HepG2 (cell line): ENCODE data around the gene PDE9A. TPM values are rescaled to one million over a fixed set of nuclear protein-coding genes. Genes with fewer than 3 reads are reported as not detected.
A peak's percentile ranks its signal among the peaks of the same experiment; 100 is the strongest.

Source experiments
- BRD4 ChIP-seq: sonication (generic); formaldehyde crosslinking; IDR thresholded peaks from 2 replicates; pipeline ENCODE4 v1.4.0; 2020; ENCODE audit warnings: missing genetic modification reagents
- CERS6 ChIP-seq: sonication (generic); formaldehyde crosslinking; IDR thresholded peaks from 2 replicates; pipeline ENCODE4 v1.5.0; 2020; ENCODE audit warnings: missing genetic modification reagents
- CREM ChIP-seq, 2 experiments: sonication (generic) in 1 of 2; formaldehyde crosslinking in 1 of 2; IDR thresholded peaks; 2 replicates each; pipeline versions ENCODE4 v1.4.0 to v1.6.1; 2016 to 2020; ENCODE audit warnings: antibody characterized with exemption in 1 of 2, mild to moderate bottlenecking in 1 of 2, missing genetic modification reagents in 1 of 2
- FOXO1 ChIP-seq: sonication (generic); formaldehyde crosslinking; IDR thresholded peaks from 2 replicates; pipeline ENCODE4 v1.4.0; 2020; ENCODE audit warnings: missing genetic modification reagents
- GLMP ChIP-seq: sonication (generic); formaldehyde crosslinking; IDR thresholded peaks from 2 replicates; pipeline ENCODE4 v1.9.0; 2021; ENCODE audit warnings: missing genetic modification reagents, mild to moderate bottlenecking, borderline replicate concordance
- GPN1 ChIP-seq: sonication (generic); formaldehyde crosslinking; IDR thresholded peaks from 2 replicates; pipeline ENCODE4 v1.5.1; 2020; ENCODE audit warnings: missing genetic modification reagents, borderline replicate concordance
- HNF1A ChIP-seq, 2 experiments: sonication (generic) in 1 of 2; formaldehyde crosslinking in 1 of 2; IDR thresholded peaks; 2 replicates each; pipeline versions ENCODE4 v1.4.0 to v1.6.1; 2016 to 2020; ENCODE audit warnings: borderline replicate concordance in 1 of 2, low read depth in 1 of 2, mild to moderate bottlenecking in 1 of 2, missing genetic modification reagents in 1 of 2
- IKZF4 ChIP-seq: sonication (generic); formaldehyde crosslinking; IDR thresholded peaks from 2 replicates; pipeline ENCODE4 v1.5.1; 2020; ENCODE audit warnings: borderline replicate concordance, mild to moderate bottlenecking, low read depth, missing genetic modification reagents; ENCODE audit errors: not compliant biosample characterization
- KLF11 ChIP-seq: IDR thresholded peaks from 2 replicates; pipeline ENCODE4 v1.6.1; 2016; ENCODE audit warnings: missing compliant biosample characterization
- MAZ ChIP-seq, 2 experiments: sonication (generic) in 1 of 2; formaldehyde crosslinking in 1 of 2; IDR thresholded peaks; 2 replicates each; pipeline versions ENCODE4 v1.5.0 to v1.6.1; 2012 to 2020; ENCODE audit warnings: low read depth in 2 of 2, mild to moderate bottlenecking in 2 of 2, borderline replicate concordance in 1 of 2, improper control_type of control experiment in 1 of 2, low read length in 1 of 2, missing genetic modification reagents in 1 of 2, moderate library complexity in 1 of 2
- PCBP1 ChIP-seq: fragments of 200-400 bp; formaldehyde crosslinking; IDR thresholded peaks from 2 replicates; pipeline ENCODE4 v1.6.1; 2017; ENCODE audit warnings: mild to moderate bottlenecking, low read depth, low read length, borderline replicate concordance
- PLRG1 ChIP-seq: fragments of 450-650 bp; conservative IDR thresholded peaks from 2 replicates; pipeline ENCODE4 v1.6.1; 2016
- TAF1 ChIP-seq: sonication (generic); formaldehyde crosslinking; IDR thresholded peaks from 2 replicates; pipeline ENCODE4 v1.4.0; 2020; ENCODE audit warnings: missing genetic modification reagents
- TAF15 ChIP-seq: fragments of 200-400 bp; formaldehyde crosslinking; IDR thresholded peaks from one replicate; pipeline ENCODE4 v1.6.1; 2018; ENCODE audit warnings: mild to moderate bottlenecking, low read depth, low read length; ENCODE audit not compliant: poor library complexity, severe bottlenecking
- U2AF1 ChIP-seq: fragments of 200-400 bp; formaldehyde crosslinking; optimal IDR thresholded peaks from 2 replicates; pipeline ENCODE3; 2017; ENCODE audit warnings: mild to moderate bottlenecking, low read depth, low read length
- ZFP82 ChIP-seq: sonication (generic); formaldehyde crosslinking; IDR thresholded peaks from 2 replicates; pipeline ENCODE4 v1.5.1; 2020; ENCODE audit warnings: mild to moderate bottlenecking, missing genetic modification reagents, borderline replicate concordance
- ZNF329 ChIP-seq: sonication (generic); formaldehyde crosslinking; IDR thresholded peaks from 2 replicates; pipeline ENCODE4 v1.9.0; 2021; ENCODE audit warnings: low read depth, mild to moderate bottlenecking, missing genetic modification reagents
- ZNF350 ChIP-seq: sonication (generic); formaldehyde crosslinking; IDR thresholded peaks from 2 replicates; pipeline ENCODE4 v1.4.0; 2020; ENCODE audit warnings: mild to moderate bottlenecking, low read depth, missing genetic modification reagents, borderline replicate concordance
- ZNF510 ChIP-seq: sonication (generic); formaldehyde crosslinking; IDR thresholded peaks from 2 replicates; pipeline ENCODE4 v1.4.0; 2020; ENCODE audit warnings: low read depth, mild to moderate bottlenecking, missing genetic modification reagents
- ZNF562 ChIP-seq: sonication (generic); formaldehyde crosslinking; IDR thresholded peaks from 2 replicates; pipeline ENCODE4 v1.8.0; 2022; ENCODE audit warnings: missing genetic modification reagents, borderline replicate concordance
- ZNF761 ChIP-seq: sonication (generic); formaldehyde crosslinking; conservative IDR thresholded peaks from 2 replicates; pipeline ENCODE4 v1.4.0; 2020; ENCODE audit warnings: mild to moderate bottlenecking, missing genetic modification reagents
- ZSCAN22 ChIP-seq: sonication (generic); formaldehyde crosslinking; IDR thresholded peaks from 2 replicates; pipeline ENCODE4 v1.4.0; 2020; ENCODE audit warnings: mild to moderate bottlenecking, missing genetic modification reagents
- polyA plus RNA-seq, 8 experiments: library from polyadenylated mRNA; depleted of rRNA in 3 of 8; stranded (reverse) in 7 of 8; unstranded in 1 of 8; fragments of >200 nt; fragmentation: Illumina TruSeq in 4 of 8; extraction: Trizol in 4 of 8; gene quantifications; 2 replicates each; pipeline versions ENCODE4 v1.2.1 to v1.2.3, GENCODE V29; 2011 to 2016; ENCODE audit warnings: low read depth in 4 of 8, missing spikeins in 1 of 8, mixed read lengths in 1 of 8; ENCODE audit not compliant: insufficient read depth in 1 of 8
- total RNA-seq, 5 experiments: library from RNA; depleted of rRNA; stranded (reverse); fragments of >200 nt; fragmentation: Illumina TruSeq; extraction: Trizol; gene quantifications; 2 replicates each; pipeline ENCODE4 v1.2.3, GENCODE V29; 2016; ENCODE audit warnings: low read depth in 1 of 5

PDE9A gene
- total and polyA plus RNA-seq, 2 of the 13 experiments (the other 11 are each of a cell fraction or from before 2014, with no cell fraction given): 4.6 to 19.7 TPM

- TF ChIP-seq BRD4 (CRISPR knock-in tag) (0 out of 2 replicates have a peak, but pooled peaks have one; percentile 53), ZNF562 (CRISPR knock-in tag) (no peak), ZNF350 (CRISPR knock-in tag) (no peak), MAZ (IDR thresholded peaks at IDR 0.05; ENCODE audit: borderline replicate concordance, low read depth, low read length) (no peak), MAZ (CRISPR knock-in tag; IDR thresholded peaks at IDR 0.05; ENCODE audit: low read depth) (no peak), FOXO1 (CRISPR knock-in tag) (peak; percentile 91), IKZF4 (no peak), KLF11 (CRISPR knock-in tag) (no peak), TAF1 (CRISPR knock-in tag) (no peak), CERS6 (CRISPR knock-in tag) (no peak), GPN1 (CRISPR knock-in tag) (no peak), GLMP (CRISPR knock-in tag) (no peak), ZSCAN22 (CRISPR knock-in tag) (no peak), ZNF761 (0 out of 2 replicates have a peak, but pooled peaks have one; percentile 40), ZFP82 (no peak), CREM (IDR thresholded peaks at IDR 0.05) (peak; percentile 76), CREM (CRISPR knock-in tag; IDR thresholded peaks at IDR 0.05) (no peak), HNF1A (IDR thresholded peaks at IDR 0.05; ENCODE audit: low read depth) (peak; percentile 62), HNF1A (CRISPR knock-in tag; IDR thresholded peaks at IDR 0.05; ENCODE audit: borderline replicate concordance) (peak; percentile 65; the same call in 1 of the 2 replicates), ZNF510 (CRISPR knock-in tag) (no peak), ZNF329 (no peak), PCBP1 (no peak), PLRG1 (no peak), TAF15 (no peak), U2AF1 (no peak)
These were observed 58.2 kb downstream of the PDE9A start (continued) for GRCh38 chr21:42711667-42712066.
